Natural killer cell (primary cell): ENCODE measurements around the gene KLHL22. TPM values are rescaled to one million over a fixed set of nuclear protein-coding genes. Genes with fewer than 3 reads are reported as not detected.
"Not testable (repeated sequence)": the region's sequence is repeated elsewhere in the genome, so short reads cannot be mapped to it uniquely, and the experiment has no call there.

ENCODE experiments used
- ATAC-seq, 3 donors: fragments of 150-1000 bp in 2 of 3; fragments of 200-7000 bp in 1 of 3; cut with Tn5 transposase; 1 replicate in 1 of 3; 2 replicates in 2 of 3; pipeline ENCODE4 v1.10.0; 2021; ENCODE audit warnings: mild to moderate bottlenecking in 2 of 3, moderate library complexity in 2 of 3
- DNase-seq, 2 donors: peaks; one replicate each; pipeline versions ENCODE4 v3.0.0 to v3.0.0-alpha.2; 2013 to 2021; ENCODE audit warnings: mixed read lengths in 1 of 2
- H3K27ac ChIP-seq: one replicate; pipeline ENCODE4 v1.5.1; 2013; ENCODE audit warnings: mild to moderate bottlenecking, low read length
- H3K27me3 ChIP-seq: one replicate; pipeline ENCODE4 v1.6.1; 2013; ENCODE audit warnings: low read length; ENCODE audit not compliant: control insufficient read depth, insufficient read depth
- H3K36me3 ChIP-seq: one replicate; pipeline ENCODE4 v1.6.1; 2013; ENCODE audit warnings: low read length; ENCODE audit not compliant: control insufficient read depth, insufficient read depth
- H3K4me1 ChIP-seq: one replicate; pipeline ENCODE4 v1.6.1; 2013; ENCODE audit warnings: low read length; ENCODE audit not compliant: control insufficient read depth, insufficient read depth
- H3K4me3 ChIP-seq: one replicate; pipeline ENCODE4 v1.5.1; 2013; ENCODE audit warnings: low read length
- H3K9me3 ChIP-seq: one replicate; pipeline ENCODE4 v1.6.1; 2013; ENCODE audit warnings: low read length; ENCODE audit not compliant: control insufficient read depth, insufficient read depth
- H3K27ac Mint-ChIP-seq, 2 donors: one replicate each; pipeline ENCODE4 v1.8.0; 2022; ENCODE audit warnings: mild to moderate bottlenecking in 2 of 2, mixed read lengths in 2 of 2, moderate library complexity in 1 of 2
- H3K27me3 Mint-ChIP-seq, 2 donors: one replicate each; pipeline ENCODE4 v1.8.0; 2022; ENCODE audit warnings: low read depth in 2 of 2, mixed read lengths in 2 of 2
- H3K36me3 Mint-ChIP-seq: one replicate; pipeline ENCODE4 v1.8.0; 2022; ENCODE audit warnings: mixed read lengths
- H3K4me1 Mint-ChIP-seq, 2 donors: one replicate each; pipeline ENCODE4 v1.8.0; 2022; ENCODE audit warnings: mixed read lengths in 2 of 2
- H3K4me3 Mint-ChIP-seq: one replicate; pipeline ENCODE4 v1.8.0; 2022; ENCODE audit warnings: mild to moderate bottlenecking, moderate library complexity, mixed read lengths
- H3K9me3 Mint-ChIP-seq, 2 donors: one replicate each; pipeline ENCODE4 v1.8.0; 2022; ENCODE audit warnings: mixed read lengths in 2 of 2
- WGBS: methylation state at CpG from one replicate; pipeline ENCODE4 v1.1.7; 2013; ENCODE audit warnings: missing lambda C conversion rate; ENCODE audit not compliant: insufficient coverage; 5-methylcytosine and 5-hydroxymethylcytosine counted together
- intact Hi-C: fragments of 100-400 bp; cut with micrococcal nuclease; formaldehyde crosslinking; loops from one replicate; pipeline ENCODE4 v1.14.2; 2022
- total RNA-seq, 4 donors: library from RNA; stranded (reverse); fragments of 120-200 nt in 1 of 4; gene quantifications; one replicate each; pipeline versions ENCODE4 v1.2.3 to v1.2.4, GENCODE V29; 2013 to 2022
- TF ChIP-seq, protein P1 (sequence below): fragments of 200-600 bp; IDR thresholded peaks from one replicate; pipeline ENCODE4 v1.8.0; 2022; ENCODE audit warnings: antibody characterized with exemption

The KLHL22 gene
- total RNA-seq, 3 donors from 2014 or later (not counting 1 experiment from before 2014, with no cell fraction given), result 26.5 to 53.0 (median 31.0) TPM

DNA sequence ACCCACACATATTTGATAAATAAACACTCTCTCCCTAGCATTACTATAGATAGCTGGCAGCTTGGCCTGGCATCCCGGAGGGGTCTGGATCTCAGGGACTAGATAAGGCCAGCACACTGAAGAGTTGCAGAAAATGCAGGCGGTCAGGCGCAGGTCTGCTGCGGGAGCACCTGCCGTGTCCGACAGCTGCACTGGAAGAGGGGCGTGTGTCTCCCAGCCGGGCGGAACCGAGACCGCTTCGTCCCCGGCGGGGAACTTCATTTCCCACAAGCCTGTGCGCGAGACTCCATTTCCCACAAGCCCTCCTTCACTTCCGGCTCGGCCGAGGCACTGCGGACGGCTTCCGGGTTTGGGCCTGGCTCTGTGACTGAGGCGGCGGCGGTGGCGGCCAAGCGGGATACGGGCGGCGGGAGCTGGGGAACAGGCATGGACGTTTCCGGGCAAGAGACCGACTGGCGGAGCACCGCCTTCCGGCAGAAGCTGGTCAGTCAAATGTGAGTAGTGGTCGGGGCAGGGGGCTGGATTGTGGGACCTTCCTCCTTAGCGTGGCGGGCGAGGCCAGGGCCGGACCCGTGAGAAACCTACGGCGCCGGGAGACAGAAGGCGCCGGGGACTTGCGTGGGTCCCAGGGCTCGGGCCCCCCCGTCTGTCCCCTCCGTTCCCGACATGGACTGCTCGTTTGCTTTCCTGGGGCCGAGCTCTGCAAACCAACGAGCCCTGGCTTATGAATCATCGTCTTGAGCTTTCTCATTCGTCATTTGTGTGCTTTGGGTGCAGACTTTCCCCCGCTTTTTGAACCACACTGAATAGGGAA, 11.9 kb upstream of the KLHL22 start, which contains the start of gene MED15:
TSS of gene MED15 (plus strand) at position 358 of the 814 bp plus-strand sequence. CDS start at position 427, 69 bp downstream.
- ATAC-seq, result peak; percentile 77 to 92 (median 90)
- no peaks in the 10 kb centered on the region for H3K9me3 Mint-ChIP-seq
- WGBS, result under 1% methylated on average over 58 of the region's 58 CpGs

DNA sequence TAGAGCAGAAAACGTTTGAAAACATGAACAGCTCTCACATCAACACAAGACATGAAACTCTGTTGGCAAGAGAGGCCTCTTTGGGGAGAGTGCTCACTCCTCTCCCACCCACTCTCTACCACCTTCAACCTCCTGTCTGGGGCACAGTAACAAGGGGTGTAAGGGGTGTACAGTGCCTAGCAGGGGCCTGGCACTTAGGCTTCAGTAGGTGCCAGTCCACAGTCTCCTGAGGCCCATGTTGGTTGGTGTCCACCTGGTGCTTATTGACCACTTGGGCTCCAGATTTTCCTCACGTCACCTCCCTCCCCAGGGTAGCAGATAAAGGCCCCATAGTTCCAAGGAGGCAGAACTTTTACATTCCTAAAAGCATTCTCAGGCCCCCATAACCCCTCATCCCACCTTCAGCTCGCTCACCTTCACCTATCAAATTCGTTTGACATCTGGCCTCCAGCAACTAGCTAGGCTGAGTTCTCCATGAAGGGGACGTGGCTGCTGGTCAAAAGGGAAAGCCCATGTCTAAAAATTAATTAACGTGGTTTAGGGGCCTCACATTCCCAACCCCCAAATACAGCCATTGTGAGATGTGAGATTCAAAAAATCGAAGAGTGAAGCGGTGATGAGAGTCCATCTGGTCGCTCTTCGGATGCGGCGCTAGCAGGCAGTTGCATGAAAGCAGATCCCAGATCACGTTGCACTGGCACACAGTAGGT, 11.1 kb upstream of the KLHL22 start:
- peaks cover 42% of the 10 kb centered on the region for H3K4me1 ChIP-seq
- WGBS, result 83% methylated on average over 13 of the region's 13 CpGs
- no peaks in the 10 kb centered on the region for H3K9me3 ChIP-seq
- no peaks in the 10 kb centered on the region for H3K36me3 ChIP-seq
- H3K27ac ChIP-seq, result peak overlapping the region; percentile 91
- H3K4me1 Mint-ChIP-seq, result peaks cover 45 to 46% of the 10 kb centered on the region in 2 donors
- peak overlapping the region; percentile 95 to 98 for H3K27ac Mint-ChIP-seq
- H3K4me3 ChIP-seq, result peak overlapping the region; percentile 90
- no peaks in the 10 kb centered on the region for H3K27me3 Mint-ChIP-seq
- no peaks in the 10 kb centered on the region for H3K27me3 ChIP-seq
- TF ChIP-seq, protein P1, sequence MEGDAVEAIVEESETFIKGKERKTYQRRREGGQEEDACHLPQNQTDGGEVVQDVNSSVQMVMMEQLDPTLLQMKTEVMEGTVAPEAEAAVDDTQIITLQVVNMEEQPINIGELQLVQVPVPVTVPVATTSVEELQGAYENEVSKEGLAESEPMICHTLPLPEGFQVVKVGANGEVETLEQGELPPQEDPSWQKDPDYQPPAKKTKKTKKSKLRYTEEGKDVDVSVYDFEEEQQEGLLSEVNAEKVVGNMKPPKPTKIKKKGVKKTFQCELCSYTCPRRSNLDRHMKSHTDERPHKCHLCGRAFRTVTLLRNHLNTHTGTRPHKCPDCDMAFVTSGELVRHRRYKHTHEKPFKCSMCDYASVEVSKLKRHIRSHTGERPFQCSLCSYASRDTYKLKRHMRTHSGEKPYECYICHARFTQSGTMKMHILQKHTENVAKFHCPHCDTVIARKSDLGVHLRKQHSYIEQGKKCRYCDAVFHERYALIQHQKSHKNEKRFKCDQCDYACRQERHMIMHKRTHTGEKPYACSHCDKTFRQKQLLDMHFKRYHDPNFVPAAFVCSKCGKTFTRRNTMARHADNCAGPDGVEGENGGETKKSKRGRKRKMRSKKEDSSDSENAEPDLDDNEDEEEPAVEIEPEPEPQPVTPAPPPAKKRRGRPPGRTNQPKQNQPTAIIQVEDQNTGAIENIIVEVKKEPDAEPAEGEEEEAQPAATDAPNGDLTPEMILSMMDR, result no peak
- ATAC-seq (no peak), DNase-seq (no peak)
- intact Hi-C loops, result loop anchor here (1.0 kb wide), 1 partner anchor 10 kb away; no protein-coding TSS in a partner anchor
- H3K36me3 Mint-ChIP-seq, result no peaks in the 10 kb centered on the region
- no peaks in the 10 kb centered on the region for H3K9me3 Mint-ChIP-seq
- peak overlapping the region; percentile 98 for H3K4me3 Mint-ChIP-seq

More for the DNA sequence above, 11.9 kb upstream of the KLHL22 start, which contains the start of gene MED15:
- Histone ChIP-seq H3K27ac (peak within 1 kb of the TSS; percentile 91), H3K4me3 (peak within 1 kb of the TSS; percentile 90), H3K4me1 (peaks cover 42% of the 10 kb centered on the region), H3K36me3 (no peaks in the 10 kb centered on the region), H3K9me3 (no peaks in the 10 kb centered on the region), H3K27me3 (no peaks in the 10 kb centered on the region)
- Mint-ChIP-seq H3K4me3 (peak within 1 kb of the TSS; percentile 98), H3K27ac (peak within 1 kb of the TSS; percentile 95 to 98), H3K4me1 (peaks cover 52 to 54% of the 10 kb centered on the region in 2 donors), H3K27me3 (no peaks in the 10 kb centered on the region), H3K36me3 (no peaks in the 10 kb centered on the region)
- DNase-seq, result peak; percentile 80 to 93
- TF ChIP-seq, protein P1, result no peak
- intact Hi-C loops, result loop anchor here (1.0 to 2.0 kb wide), 2 partner anchors 11 to 61 kb away; no protein-coding TSS in a partner anchor

DNA sequence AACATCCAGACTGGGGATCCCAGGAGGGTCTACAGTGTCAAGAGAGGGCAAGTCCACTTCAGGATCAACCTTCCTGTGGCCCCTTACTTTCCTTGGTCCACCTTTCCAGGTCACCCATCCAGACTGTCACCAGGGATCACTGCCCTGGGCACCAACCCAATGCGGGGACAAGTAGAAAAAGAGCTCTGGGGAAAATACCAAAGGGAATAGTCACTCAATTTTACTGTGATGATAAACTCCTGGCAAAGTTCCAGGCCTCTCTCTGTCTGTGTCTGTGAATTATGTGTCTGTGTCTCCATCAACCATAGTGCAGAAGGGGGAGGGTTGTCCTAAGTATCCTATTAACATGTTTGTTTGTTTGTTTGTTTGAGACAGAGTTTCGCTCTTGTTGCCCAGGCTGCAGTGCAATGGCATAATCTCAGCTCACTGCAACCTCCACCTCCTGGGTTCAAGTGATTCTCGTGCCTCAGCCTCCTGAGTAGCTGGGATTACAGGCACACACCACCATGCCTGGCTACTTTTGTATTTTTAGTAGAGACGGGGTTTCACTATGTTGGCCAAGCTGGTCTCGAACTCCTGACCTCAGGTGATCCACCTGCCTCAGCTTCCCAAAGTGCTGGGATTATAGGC, 8.8 kb upstream of the KLHL22 start:
- H3K4me1 ChIP-seq, result peaks cover 21% of the 10 kb centered on the region
- WGBS, result 94% methylated on average over 5 of the region's 5 CpGs
- not testable (repeated sequence) for H3K4me3 Mint-ChIP-seq

More for the DNA sequence above, 8.8 kb upstream of the KLHL22 start:
- H3K9me3 Mint-ChIP-seq, H3K36me3 Mint-ChIP-seq, DNase-seq, H3K27ac Mint-ChIP-seq, H3K36me3 ChIP-seq, H3K27me3 ChIP-seq, H3K4me3 ChIP-seq, intact Hi-C loops, H3K27ac ChIP-seq, H3K9me3 ChIP-seq, H3K27me3 Mint-ChIP-seq, ATAC-seq: not testable (repeated sequence)
- H3K4me1 Mint-ChIP-seq, result peaks cover 23 to 24% of the 10 kb centered on the region in 2 donors
